HEK293T (cell line): ENCODE measurements around the gene SERPINC1.
"Not testable (repeated sequence)": the region's sequence is repeated elsewhere in the genome, so short reads cannot be mapped to it uniquely, and the experiment has no call there.

ENCODE experiments used
- CTCF ChIA-PET: fragments of 350-600 bp; formaldehyde crosslinking; extraction: SDS; loops from one replicate; lab custom pipeline; 2021; ENCODE audit warnings: antibody characterized with exemption, inconsistent platforms; lab: Yijun Ruan, JAX
- POLR2A ChIA-PET: fragments of 350-600 bp; formaldehyde crosslinking; extraction: SDS; loops from one replicate; lab custom pipeline; 2020; ENCODE audit warnings: antibody characterized with exemption, inconsistent platforms; lab: Yijun Ruan, JAX
- DNase-seq: peaks from one replicate; pipeline ENCODE4 v3.0.0; 2012; ENCODE audit warnings: mixed read lengths; ENCODE audit errors: extremely low spot score
- ARNT ChIP-seq: fragments of 450-650 bp; IDR thresholded peaks from 2 replicates; pipeline ENCODE4 v1.6.1; 2017; ENCODE audit warnings: mild to moderate bottlenecking
- BHLHE40 ChIP-seq: fragments of 450-650 bp; IDR thresholded peaks from 2 replicates; pipeline ENCODE4 v1.6.1; 2016; ENCODE audit warnings: mild to moderate bottlenecking, moderate library complexity, borderline replicate concordance
- CTBP1 ChIP-seq: fragments of 450-650 bp; IDR thresholded peaks from 2 replicates; pipeline ENCODE4 v1.6.1; 2016; ENCODE audit warnings: borderline replicate concordance
- ELF4 ChIP-seq: fragments of 450-650 bp; IDR thresholded peaks from 2 replicates; pipeline ENCODE4 v1.6.1; 2017; ENCODE audit warnings: antibody characterized with exemption
- FOXA1 ChIP-seq: fragments of 450-650 bp; IDR thresholded peaks from 2 replicates; pipeline ENCODE4 v1.6.1; 2016; ENCODE audit warnings: mild to moderate bottlenecking
- FOXK2 ChIP-seq: fragments of 450-650 bp; IDR thresholded peaks from 2 replicates; pipeline ENCODE4 v1.6.1; 2016; ENCODE audit warnings: mild to moderate bottlenecking
- FOXM1 ChIP-seq: fragments of 450-650 bp; IDR thresholded peaks from 2 replicates; pipeline ENCODE4 v1.6.1; 2017; ENCODE audit warnings: mild to moderate bottlenecking, borderline replicate concordance
- HDGF ChIP-seq: fragments of 450-650 bp; IDR thresholded peaks from 2 replicates; pipeline ENCODE4 v1.6.1; 2017; ENCODE audit warnings: antibody characterized with exemption, borderline replicate concordance
- L3MBTL2 ChIP-seq: fragments of 450-650 bp; conservative IDR thresholded peaks from 2 replicates; pipeline ENCODE4 v1.6.1; 2016; ENCODE audit warnings: mild to moderate bottlenecking
- LEF1 ChIP-seq: fragments of 450-650 bp; IDR thresholded peaks from 2 replicates; pipeline ENCODE4 v1.6.1; 2017; ENCODE audit warnings: mild to moderate bottlenecking, borderline replicate concordance
- NFRKB ChIP-seq: fragments of 450-650 bp; IDR thresholded peaks from 2 replicates; pipeline ENCODE4 v1.6.1; 2016; ENCODE audit warnings: mild to moderate bottlenecking, moderate library complexity
- SP1 ChIP-seq: fragments of 450-650 bp; IDR thresholded peaks from 2 replicates; pipeline ENCODE4 v1.6.1; 2017
- SUZ12 ChIP-seq: fragments of 450-650 bp; IDR thresholded peaks from 2 replicates; pipeline ENCODE4 v1.6.1; 2016; ENCODE audit warnings: mild to moderate bottlenecking
- TARDBP ChIP-seq: fragments of 450-650 bp; IDR thresholded peaks from 2 replicates; pipeline ENCODE4 v1.6.1; 2016
- ZNF384 ChIP-seq: fragments of 450-650 bp; IDR thresholded peaks from 2 replicates; pipeline ENCODE4 v1.6.1; 2016
- TF ChIP-seq, protein P1 (sequence below): fragments of 450-650 bp; IDR thresholded peaks from 2 replicates; pipeline ENCODE4 v1.6.1; 2016

SERPINC1 gene

DNA sequence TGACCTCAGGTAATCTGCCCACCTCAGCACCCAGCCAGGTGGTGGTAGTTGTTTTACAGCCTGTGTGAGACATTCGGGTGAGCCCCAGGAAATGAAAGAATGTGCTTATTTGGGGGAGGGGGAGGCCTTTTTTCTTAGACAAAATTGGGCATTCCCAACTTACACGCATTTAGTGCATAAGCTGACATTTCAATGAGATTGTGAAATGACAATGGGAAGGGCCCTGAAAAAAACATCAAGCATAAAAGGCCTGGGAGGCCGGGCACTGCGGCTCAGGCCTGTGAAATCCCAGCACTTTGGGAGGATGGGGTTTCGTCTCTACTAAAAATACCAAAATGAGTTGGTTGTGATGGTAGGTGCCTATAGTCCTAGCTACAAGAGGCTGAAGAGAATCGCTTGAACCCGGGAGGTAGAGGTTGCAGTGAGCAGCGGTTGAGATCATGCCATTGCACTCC is 54.3 kb downstream of the SERPINC1 start:
- POLR2A ChIA-PET, result interaction anchor here (1.0 to 1.6 kb wide), 5 partner anchors 11 to 433 kb away, joined by 3 to 5 read pairs (median 3); partner anchors contain the start of gene DARS2
- no peak for DNase-seq
- TF ChIP-seq SUZ12 (no peak), BHLHE40 (no peak), ELF4 (no peak), FOXM1 (no peak), ZNF384 (no peak), FOXA1 (no peak), FOXK2 (no peak), NFRKB (no peak), SP1 (no peak), ARNT (no peak)
- CTCF ChIA-PET, result no interaction called here

DNA sequence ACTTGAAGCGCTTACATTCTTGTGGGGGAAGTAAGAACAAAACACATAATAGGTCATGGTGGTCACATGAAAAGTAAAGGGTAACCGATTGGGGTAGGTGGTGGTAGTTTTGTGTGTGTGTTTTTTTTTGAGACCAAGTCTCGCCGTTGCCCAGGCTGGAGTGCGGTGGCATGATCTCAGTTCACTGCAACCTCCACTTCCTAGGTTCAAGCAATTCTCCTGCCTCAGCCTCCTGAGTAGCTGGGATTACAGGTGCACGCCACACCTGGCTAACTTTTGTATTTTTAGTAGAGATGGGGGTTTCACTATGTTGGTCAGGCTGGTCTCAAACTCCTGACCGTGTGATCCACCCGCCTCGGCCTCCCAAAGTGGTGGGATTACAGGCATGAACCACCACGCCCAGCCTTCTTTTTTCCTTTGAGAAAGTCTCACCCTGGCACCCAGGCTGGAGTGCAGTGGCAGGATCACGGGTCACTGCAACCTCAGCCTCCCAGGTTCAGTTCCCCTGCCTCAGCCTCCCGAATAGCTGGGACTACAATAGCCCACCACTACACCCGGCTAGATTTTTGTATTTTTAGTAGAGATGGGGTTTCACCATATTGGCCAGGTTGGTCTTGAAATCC is 54.9 kb downstream of the SERPINC1 start:
- DNase-seq, CTCF ChIA-PET: not testable (repeated sequence)
- POLR2A ChIA-PET, result interaction anchor here (1.0 to 1.3 kb wide), 4 partner anchors 11 to 432 kb away, joined by 3 read pairs; no protein-coding TSS in a partner anchor
- TF ChIP-seq TARDBP, result peak; percentile 7; the same call in 1 of the 2 replicates
- peak; percentile 30 for TF ChIP-seq ELF4

DNA sequence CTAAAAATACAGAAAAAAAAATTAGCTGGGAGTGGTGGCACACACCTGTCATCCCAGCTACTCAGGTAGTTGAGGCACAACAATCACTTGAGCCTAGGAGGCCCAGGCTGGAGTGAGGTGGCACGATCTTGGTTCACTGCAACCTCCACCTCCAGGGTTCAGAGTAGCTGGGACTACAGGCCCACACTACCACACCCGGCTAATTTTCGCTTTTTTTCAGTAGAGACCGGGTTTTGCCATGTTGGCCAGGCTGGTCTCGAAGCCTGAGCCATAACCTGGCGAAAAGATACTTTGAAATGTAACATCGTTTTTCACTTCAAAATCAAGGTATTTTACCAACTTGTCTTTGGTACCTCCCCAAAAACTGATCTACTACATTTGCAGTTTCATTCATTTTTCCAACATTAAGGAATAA is 55.4 kb downstream of the SERPINC1 start:
- DNase-seq, result no peak
- POLR2A ChIA-PET, result interaction anchor here (1.3 kb wide), 2 partner anchors 10 to 17 kb away, joined by 3 read pairs; no protein-coding TSS in a partner anchor
- TF ChIP-seq LEF1 (no peak), CTBP1 (no peak)
- CTCF ChIA-PET, result no interaction called here

DNA sequence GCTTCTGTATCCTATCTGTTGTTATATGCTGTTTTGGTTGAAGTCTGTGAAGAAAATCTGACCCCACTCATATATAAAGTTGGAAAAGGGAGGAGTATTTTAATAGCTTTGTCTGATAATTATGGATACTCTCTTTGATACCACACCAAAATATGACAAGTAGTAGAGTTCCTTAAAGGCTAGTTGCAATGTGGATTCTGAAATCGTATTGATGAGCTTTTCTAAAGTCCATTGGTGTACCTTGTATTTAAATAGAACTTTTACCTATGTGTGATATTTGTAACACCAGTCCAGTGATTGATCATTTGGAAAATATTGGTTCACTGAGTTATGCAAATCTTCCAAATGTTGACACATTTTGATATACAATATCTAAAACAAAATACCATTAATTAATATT is 57.1 kb downstream of the SERPINC1 start:
- no peak for DNase-seq
- TF ChIP-seq CTBP1, result no peak
- no peak for TF ChIP-seq ELF4
- TF ChIP-seq LEF1, result no peak
- no peak for TF ChIP-seq FOXA1
- TF ChIP-seq SUZ12, result no peak
- no peak for TF ChIP-seq BHLHE40
- no peak for TF ChIP-seq ARNT
- TF ChIP-seq L3MBTL2, result no peak
- TF ChIP-seq HDGF, result no peak
- TF ChIP-seq FOXK2, result no peak
- TF ChIP-seq SP1, result no peak
- no peak for TF ChIP-seq ZNF384
- TF ChIP-seq NFRKB, result no peak
- no peak for TF ChIP-seq FOXM1
- TF ChIP-seq TARDBP, result no peak
- TF ChIP-seq, protein P1, sequence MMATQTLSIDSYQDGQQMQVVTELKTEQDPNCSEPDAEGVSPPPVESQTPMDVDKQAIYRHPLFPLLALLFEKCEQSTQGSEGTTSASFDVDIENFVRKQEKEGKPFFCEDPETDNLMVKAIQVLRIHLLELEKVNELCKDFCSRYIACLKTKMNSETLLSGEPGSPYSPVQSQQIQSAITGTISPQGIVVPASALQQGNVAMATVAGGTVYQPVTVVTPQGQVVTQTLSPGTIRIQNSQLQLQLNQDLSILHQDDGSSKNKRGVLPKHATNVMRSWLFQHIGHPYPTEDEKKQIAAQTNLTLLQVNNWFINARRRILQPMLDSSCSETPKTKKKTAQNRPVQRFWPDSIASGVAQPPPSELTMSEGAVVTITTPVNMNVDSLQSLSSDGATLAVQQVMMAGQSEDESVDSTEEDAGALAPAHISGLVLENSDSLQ, result no peak
- ChIA-PET POLR2A (interaction anchor here (0.8 to 1.7 kb wide), 2 partner anchors 35 to 431 kb away, joined by 3 to 4 read pairs; no protein-coding TSS in a partner anchor), CTCF (no interaction called here)

DNA sequence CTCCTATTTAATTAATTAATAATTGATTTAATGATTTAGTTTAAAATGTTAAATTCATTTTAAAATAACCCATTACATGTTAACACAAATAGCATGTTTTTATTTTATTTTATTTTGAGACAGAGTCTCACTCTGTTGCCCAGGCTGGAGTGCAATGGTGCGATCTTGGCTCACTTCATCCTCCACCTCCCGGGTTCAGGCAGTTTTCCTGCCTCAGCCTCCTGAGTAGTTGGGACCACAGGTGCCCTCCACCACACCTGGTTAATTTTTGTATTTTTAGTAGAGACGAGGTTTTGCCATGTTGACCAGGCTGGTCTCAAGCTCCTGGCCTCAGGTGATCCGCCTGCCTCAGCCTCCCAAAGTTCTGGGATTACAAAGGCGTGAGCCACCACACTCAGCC is 57.6 kb downstream of the SERPINC1 start:
- TF ChIP-seq ELF4, result 0 out of 2 replicates have a peak, but pooled peaks have one; percentile 10
- POLR2A ChIA-PET, result interaction anchor here (0.8 kb wide), 1 partner anchor 430 kb away, joined by 3 read pairs; no protein-coding TSS in a partner anchor
- DNase-seq, CTCF ChIA-PET: not testable (repeated sequence)

DNA sequence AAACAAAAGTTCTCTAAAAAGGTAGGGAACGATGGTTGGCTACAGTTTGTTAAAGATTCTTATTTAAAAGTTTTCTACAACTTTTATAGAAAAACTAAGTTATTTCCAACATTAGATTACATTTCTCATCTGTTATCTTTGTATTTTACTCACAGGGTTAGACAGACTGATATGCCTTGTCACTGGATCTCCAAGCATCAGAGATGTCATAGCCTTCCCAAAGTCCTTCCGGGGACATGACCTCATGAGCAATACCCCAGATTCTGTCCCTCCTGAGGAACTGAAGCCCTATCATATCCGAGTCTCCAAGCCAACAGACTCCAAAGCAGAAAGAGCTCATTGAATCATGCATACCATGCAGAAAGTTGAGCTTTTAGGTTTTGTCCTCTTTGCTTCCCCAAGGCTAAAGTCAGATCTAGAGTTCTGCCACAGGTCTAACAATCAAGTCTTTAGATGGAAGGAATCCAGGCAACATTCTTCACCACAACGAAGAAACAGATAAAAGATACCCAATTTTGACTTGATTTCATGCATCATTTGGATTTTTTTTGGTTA is 59.7 kb downstream of the SERPINC1 start:
- ChIA-PET CTCF (no interaction called here), POLR2A (interaction anchor here (2.2 kb wide), 1 partner anchor 10 kb away, joined by 5 read pairs; the partner anchor contains the start of gene GAS5)
- TF ChIP-seq SP1 (no peak), ELF4 (no peak), FOXK2 (no peak), TARDBP (no peak), ARNT (no peak), FOXM1 (no peak), SUZ12 (no peak), NFRKB (no peak), HDGF (no peak), BHLHE40 (no peak), LEF1 (no peak), FOXA1 (no peak), CTBP1 (no peak), L3MBTL2 (no peak)
- TF ChIP-seq, protein P1, result no peak
- no peak for DNase-seq

DNA sequence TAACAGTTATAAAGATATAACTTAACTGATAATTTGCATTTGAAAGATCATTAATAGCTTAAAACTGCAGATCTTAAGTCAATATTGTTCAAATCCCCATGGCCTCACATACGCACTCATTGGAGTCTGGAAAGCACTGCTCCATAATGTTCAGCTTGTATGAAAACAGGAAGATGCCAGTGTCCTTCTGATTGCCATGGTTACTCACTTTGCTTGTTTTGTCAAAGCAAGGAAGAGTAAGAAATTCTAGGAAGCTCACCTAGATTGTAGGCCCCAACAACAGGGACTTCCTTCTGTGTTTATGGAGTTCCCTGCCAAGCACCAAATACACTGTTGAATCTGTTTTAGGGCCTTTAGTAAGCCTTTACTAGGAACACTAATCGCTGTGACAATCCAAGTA is 60.2 kb downstream of the SERPINC1 start:
- POLR2A ChIA-PET, result interaction anchor here (2.2 kb wide), 1 partner anchor 11 kb away, joined by 5 read pairs; the partner anchor contains the start of gene GAS5
- no peak for TF ChIP-seq FOXM1
- TF ChIP-seq TARDBP, result no peak
- TF ChIP-seq SUZ12, result no peak
- TF ChIP-seq L3MBTL2, result no peak
- no peak for TF ChIP-seq LEF1
- no peak for TF ChIP-seq ZNF384
- no peak for TF ChIP-seq CTBP1
- no peak for TF ChIP-seq NFRKB
- no peak for TF ChIP-seq FOXA1
- no peak for TF ChIP-seq SP1
- no peak for DNase-seq
- CTCF ChIA-PET, result no interaction called here
